ENCODE measurements around the gene CCDC117. TPM values are rescaled to one million over a fixed set of nuclear protein-coding genes. Genes with fewer than 3 reads are reported as not detected.

The CCDC117 gene
- polyA plus RNA-seq, 1 donor = 40.1 TPM

GRCh38 chr22:28829358-28830181 lies 57.1 kb downstream of the CCDC117 start:
- peak; percentile 71 for DNase-seq

GRCh38 chr22:28830441-28830840 lies 57.9 kb downstream of the CCDC117 start:
- no peak for DNase-seq

- DNase-seq = no peak
Measured at GRCh38 chr22:28831140-28832072, 58.9 kb downstream of the CCDC117 start.

DNA sequence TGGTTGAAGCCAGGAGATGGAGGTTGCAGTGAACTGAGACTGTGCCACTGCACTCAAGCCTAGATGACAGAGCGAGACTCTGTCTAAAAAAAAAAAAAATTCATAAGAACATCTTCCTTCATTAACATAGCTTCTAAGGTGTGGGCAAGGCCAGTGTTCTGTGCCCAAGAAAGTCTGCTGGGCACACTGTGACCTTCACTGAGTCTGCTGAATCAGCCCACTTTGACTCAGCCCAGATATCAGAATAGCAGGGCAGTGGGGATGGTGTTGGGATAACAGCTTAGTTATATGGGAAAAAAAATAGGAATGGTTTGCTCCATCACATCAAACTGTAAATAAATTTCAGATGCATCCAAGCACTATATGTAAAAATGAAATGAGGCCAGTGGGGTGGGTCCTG lies 60.2 kb downstream of the CCDC117 start:
- DNase-seq = no peak

- no peak for DNase-seq
Measured at GRCh38 chr22:28833276-28833923, 60.9 kb downstream of the CCDC117 start.

DNA sequence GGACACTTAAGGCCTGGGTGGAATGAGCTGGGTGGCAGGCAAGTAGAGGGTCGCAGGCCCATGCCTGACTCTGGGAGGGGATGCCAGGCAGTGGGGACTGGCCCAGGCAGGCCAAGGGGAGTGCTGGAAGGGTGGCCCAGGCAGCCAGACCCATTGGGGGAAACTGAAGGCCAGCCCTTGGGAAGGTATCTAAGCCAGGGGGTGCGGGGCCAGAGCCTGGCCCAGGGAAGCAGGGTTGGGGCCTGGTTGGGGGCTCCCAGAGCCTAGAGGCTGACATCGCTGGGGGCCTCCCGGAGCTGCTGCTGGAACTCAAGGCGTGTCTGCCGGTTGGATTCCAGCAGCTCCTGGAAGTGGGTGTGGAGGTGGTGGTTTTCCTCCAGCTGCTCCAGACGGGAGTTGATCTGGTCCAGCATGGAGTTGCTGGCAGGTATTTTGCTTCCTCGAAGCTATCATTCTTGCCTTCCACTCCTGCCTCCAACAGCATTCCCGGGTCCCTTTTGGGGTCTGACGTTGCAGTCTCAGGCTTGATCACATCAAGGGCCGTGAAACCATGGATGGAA lies 63.2 kb downstream of the CCDC117 start:
- no peak for DNase-seq

DNA sequence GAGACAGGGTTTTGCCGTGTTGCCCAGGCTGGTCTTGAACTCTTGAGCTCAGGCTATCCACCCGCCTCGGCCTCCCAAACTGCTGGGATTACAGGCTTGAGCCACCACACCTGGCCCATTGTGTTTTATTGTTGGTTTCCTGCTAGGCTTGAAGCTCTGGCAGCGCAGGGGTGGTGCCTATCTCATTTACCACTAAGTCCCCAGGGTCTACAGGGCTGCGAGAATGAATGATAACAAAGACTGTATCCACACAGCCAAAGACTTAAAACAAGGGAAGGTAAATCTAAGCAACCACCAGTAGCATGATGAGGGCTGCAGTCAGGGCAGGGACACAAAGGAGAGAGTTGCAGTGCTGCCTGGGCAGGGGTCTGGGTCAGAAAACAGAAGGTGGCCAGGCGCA lies 65.1 kb downstream of the CCDC117 start:
- DNase-seq = no peak

Other genes with a start within 250 kb of the CCDC117 start
- 45.8 TPM for gene TTC28, start 92.9 kb upstream of the CCDC117 start, polyA plus RNA-seq (ENCODE audit: insufficient read length)
- 24.5 TPM for gene CHEK2, start 30.9 kb upstream of the CCDC117 start, polyA plus RNA-seq (ENCODE audit: insufficient read length)
- gene HSCB, start 30.7 kb upstream of the CCDC117 start, polyA plus RNA-seq (ENCODE audit: insufficient read length) = 23.6 TPM
- 127 TPM for gene XBP1, start 27.9 kb downstream of the CCDC117 start, polyA plus RNA-seq (ENCODE audit: insufficient read length)
- gene ZNRF3, start 110.9 kb downstream of the CCDC117 start, polyA plus RNA-seq (ENCODE audit: insufficient read length) = 30.5 TPM

Measured in left kidney (tissue), 2 donors.